GM12875 (cell line): ENCODE measurements around the gene CNTNAP2.

Experiments
- H3K4me3 ChIP-seq: one replicate; pipeline ENCODE4 v1.5.1; 2011; ENCODE audit warnings: low read depth, low read length, control low read depth
- TF ChIP-seq, protein P1 (sequence below): IDR thresholded peaks from 2 replicates; pipeline ENCODE4 v1.5.1; 2011; ENCODE audit warnings: low read depth, mild to moderate bottlenecking, control low read depth, inconsistent platforms, low read length, moderate library complexity, borderline replicate concordance; ENCODE audit not compliant: insufficient read depth

Gene CNTNAP2

GRCh38 chr7:146661929-146662328 is 545.3 kb downstream of the CNTNAP2 start:
- TF ChIP-seq, protein P1, sequence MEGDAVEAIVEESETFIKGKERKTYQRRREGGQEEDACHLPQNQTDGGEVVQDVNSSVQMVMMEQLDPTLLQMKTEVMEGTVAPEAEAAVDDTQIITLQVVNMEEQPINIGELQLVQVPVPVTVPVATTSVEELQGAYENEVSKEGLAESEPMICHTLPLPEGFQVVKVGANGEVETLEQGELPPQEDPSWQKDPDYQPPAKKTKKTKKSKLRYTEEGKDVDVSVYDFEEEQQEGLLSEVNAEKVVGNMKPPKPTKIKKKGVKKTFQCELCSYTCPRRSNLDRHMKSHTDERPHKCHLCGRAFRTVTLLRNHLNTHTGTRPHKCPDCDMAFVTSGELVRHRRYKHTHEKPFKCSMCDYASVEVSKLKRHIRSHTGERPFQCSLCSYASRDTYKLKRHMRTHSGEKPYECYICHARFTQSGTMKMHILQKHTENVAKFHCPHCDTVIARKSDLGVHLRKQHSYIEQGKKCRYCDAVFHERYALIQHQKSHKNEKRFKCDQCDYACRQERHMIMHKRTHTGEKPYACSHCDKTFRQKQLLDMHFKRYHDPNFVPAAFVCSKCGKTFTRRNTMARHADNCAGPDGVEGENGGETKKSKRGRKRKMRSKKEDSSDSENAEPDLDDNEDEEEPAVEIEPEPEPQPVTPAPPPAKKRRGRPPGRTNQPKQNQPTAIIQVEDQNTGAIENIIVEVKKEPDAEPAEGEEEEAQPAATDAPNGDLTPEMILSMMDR: no peak
- H3K4me3 ChIP-seq: no peak overlapping the region

GRCh38 chr7:146665023-146665422 is 548.4 kb downstream of the CNTNAP2 start:
- TF ChIP-seq, protein P1: no peak
- no peak overlapping the region for H3K4me3 ChIP-seq

- TF ChIP-seq, protein P1: no peak
- no peak overlapping the region for H3K4me3 ChIP-seq
Measured at GRCh38 chr7:146670532-146670931, 553.9 kb downstream of the CNTNAP2 start.

DNA sequence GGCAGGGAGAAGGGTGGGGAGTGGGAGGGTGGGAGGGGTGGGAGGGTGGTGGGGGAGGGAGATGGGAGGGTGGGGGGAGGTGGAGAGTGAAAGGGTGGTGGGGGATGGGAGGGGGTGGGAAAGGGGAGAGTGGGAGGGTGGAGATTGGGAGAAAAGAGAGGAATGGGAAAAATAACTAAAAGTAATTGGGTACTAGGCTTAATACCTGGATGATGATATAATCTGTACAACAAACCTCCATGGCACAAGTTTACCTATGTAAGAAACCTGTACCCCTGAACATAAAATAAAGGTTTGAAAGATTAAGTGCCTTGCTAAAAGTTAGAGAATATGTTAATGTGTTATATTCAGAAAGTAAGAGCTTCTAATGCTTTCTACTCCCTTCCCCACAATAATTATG is 564.9 kb downstream of the CNTNAP2 start:
- TF ChIP-seq, protein P1: no peak
- H3K4me3 ChIP-seq: no peak overlapping the region

DNA sequence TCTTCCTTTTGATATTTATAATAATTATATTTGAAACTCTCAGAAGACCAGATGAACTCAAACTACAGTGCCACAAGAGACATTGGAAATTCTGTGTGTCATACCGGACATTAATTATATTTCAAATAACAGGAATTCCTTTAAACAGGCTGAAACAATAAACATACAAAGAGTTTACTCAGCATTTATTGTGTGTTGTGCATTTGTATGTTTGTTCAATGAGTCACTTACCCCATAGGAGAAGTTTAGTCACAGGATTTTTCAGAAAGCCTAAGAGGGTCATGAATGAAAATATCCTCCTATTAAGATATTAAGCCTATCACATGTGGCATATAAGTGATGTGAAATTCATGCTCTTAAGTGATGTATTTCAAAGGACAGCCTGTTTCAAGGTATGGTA is 566.8 kb downstream of the CNTNAP2 start:
- no peak overlapping the region for H3K4me3 ChIP-seq
- TF ChIP-seq, protein P1: no peak

DNA sequence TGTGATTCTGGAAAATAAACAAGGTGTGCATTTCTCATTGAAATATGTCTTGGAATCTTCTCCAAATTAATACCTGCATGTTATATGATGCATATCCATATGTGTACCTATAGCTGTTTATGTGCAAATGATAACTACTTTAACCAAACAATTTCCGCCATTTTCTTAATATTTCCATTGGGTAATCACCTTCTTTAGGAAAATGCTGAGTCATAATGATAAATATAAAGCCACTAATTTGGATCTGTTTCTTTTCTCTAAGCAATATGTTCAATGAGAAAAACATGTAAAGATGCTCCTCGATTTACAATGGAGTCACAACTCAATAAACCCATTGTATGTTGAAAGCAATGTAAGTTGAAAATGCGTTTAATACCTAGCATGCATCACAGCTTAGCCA is 574.4 kb downstream of the CNTNAP2 start:
- no peak overlapping the region for H3K4me3 ChIP-seq
- TF ChIP-seq, protein P1: no peak

DNA sequence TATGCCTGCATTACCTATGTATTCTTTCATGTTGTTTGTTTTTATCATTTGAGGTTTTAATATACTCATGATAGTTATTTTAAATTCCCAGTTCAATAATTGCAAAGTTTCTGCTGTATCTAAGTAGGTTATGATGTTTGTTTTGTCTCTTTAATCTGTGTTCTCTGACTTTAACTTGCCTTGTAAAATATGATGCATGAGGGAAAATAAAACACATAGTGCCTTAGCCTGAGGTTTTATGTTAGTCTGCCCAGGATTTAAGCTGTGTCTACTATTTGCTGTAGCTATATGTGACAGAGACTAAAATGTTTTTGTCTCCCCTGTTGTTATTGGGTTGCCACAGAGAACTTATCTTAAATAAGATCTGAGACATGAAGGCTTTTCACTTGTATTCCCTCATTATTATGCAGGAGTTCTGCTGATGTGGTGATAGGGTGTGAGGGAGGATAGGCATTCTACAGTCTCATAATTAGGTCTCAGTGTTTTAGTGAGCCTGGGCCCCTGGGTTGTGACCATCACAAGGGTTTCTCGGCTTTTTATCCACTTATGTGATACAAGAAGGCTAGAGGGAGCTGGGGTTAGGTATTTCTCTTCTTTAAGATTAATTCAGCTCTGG is 582.5 kb downstream of the CNTNAP2 start:
- no peak overlapping the region for H3K4me3 ChIP-seq
- TF ChIP-seq, protein P1: no peak
